K562 (cell line): ENCODE measurements around the gene PLEKHF1. TPM values are rescaled to one million over a fixed set of nuclear protein-coding genes. Genes with fewer than 3 reads are reported as not detected.
A peak's percentile ranks its signal among the peaks of the same experiment; 100 is the strongest.

Experiments
- C11orf30 ChIP-seq: fragments of 450-650 bp; IDR thresholded peaks from 2 replicates; pipeline ENCODE4 v1.6.1; 2016; ENCODE audit warnings: low read depth, mild to moderate bottlenecking
- CBX1 ChIP-seq: sonication (generic); IDR thresholded peaks from 2 replicates; pipeline ENCODE4 v1.6.1; 2016; ENCODE audit warnings: antibody characterized with exemption, low read depth, mild to moderate bottlenecking
- CC2D1A ChIP-seq: fragments of 450-650 bp; IDR thresholded peaks from 2 replicates; pipeline ENCODE4 v1.6.1; 2017; ENCODE audit warnings: mild to moderate bottlenecking
- FOXM1 ChIP-seq, 2 experiments: fragments of 450-650 bp in 1 of 2; sonication (generic) in 1 of 2; formaldehyde crosslinking in 1 of 2; IDR thresholded peaks; 2 replicates each; pipeline versions ENCODE4 v1.6.1 to v1.9.0; 2017 to 2022; ENCODE audit warnings: low read depth in 2 of 2, mild to moderate bottlenecking in 2 of 2, missing genetic modification reagents in 1 of 2, moderate library complexity in 1 of 2
- HDAC2 ChIP-seq: fragments of 450-650 bp; IDR thresholded peaks from 2 replicates; pipeline ENCODE4 v1.6.1; 2016; ENCODE audit warnings: mild to moderate bottlenecking
- MBD2 ChIP-seq: sonication (generic); IDR thresholded peaks from 2 replicates; pipeline ENCODE4 v1.6.1; 2016; ENCODE audit warnings: low read depth, borderline replicate concordance
- NR3C1 ChIP-seq: sonication (generic); formaldehyde crosslinking; IDR thresholded peaks from 2 replicates; pipeline ENCODE4 v1.8.1; 2022; ENCODE audit warnings: missing genetic modification reagents
- PML ChIP-seq: IDR thresholded peaks from 2 replicates; pipeline ENCODE4 v1.6.1; 2012; ENCODE audit warnings: low read length, inconsistent platforms
- POLR2A ChIP-seq: fragments of 450-650 bp; conservative IDR thresholded peaks from 2 replicates; pipeline ENCODE4 v1.6.1; 2016
- PRPF4 ChIP-seq: fragments of 200-400 bp; formaldehyde crosslinking; IDR thresholded peaks from one replicate; pipeline ENCODE4 v1.6.1; 2017; ENCODE audit warnings: low read length, low read depth, mild to moderate bottlenecking; ENCODE audit not compliant: insufficient read depth, poor library complexity, severe bottlenecking
- RAD51 ChIP-seq: fragments of 450-650 bp; IDR thresholded peaks from 2 replicates; pipeline ENCODE4 v1.7.1; 2016; ENCODE audit warnings: low read depth, mild to moderate bottlenecking, borderline replicate concordance
- RBFOX2 ChIP-seq: fragments of 200-400 bp; formaldehyde crosslinking; IDR thresholded peaks from 2 replicates; pipeline ENCODE4 v1.6.1; 2017; ENCODE audit warnings: low read depth, mild to moderate bottlenecking, low read length, moderate library complexity
- SETDB1 ChIP-seq: IDR thresholded peaks from one replicate; pipeline ENCODE4 v1.6.1; 2012; ENCODE audit warnings: low read length, control low read depth, inconsistent platforms
- SMARCB1 ChIP-seq: IDR thresholded peaks from 2 replicates; pipeline ENCODE4 v1.6.1; 2011; ENCODE audit warnings: improper control_type of control experiment, low read depth; ENCODE audit not compliant: insufficient read length
- TAL1 ChIP-seq: fragments of 450-650 bp; IDR thresholded peaks from 2 replicates; pipeline ENCODE4 v1.6.1; 2016; ENCODE audit warnings: mild to moderate bottlenecking
- TOE1 ChIP-seq, 2 experiments: fragments of 450-650 bp in 1 of 2; sonication (generic) in 1 of 2; formaldehyde crosslinking in 1 of 2; IDR thresholded peaks; 2 replicates each; pipeline versions ENCODE4 v1.7.1 to v1.8.0; 2016 to 2022; ENCODE audit warnings: borderline replicate concordance in 2 of 2, mild to moderate bottlenecking in 2 of 2, antibody characterized with exemption in 1 of 2, inconsistent platforms in 1 of 2, low read depth in 1 of 2, missing genetic modification reagents in 1 of 2, moderate library complexity in 1 of 2
- ZNF324 ChIP-seq: fragments of 250-450 bp; sonication (Bioruptor Pico); IDR thresholded peaks from 2 replicates; pipeline ENCODE4 v1.4.0; 2020; ENCODE audit warnings: mild to moderate bottlenecking
- polyA plus RNA-seq, 8 experiments: library from polyadenylated mRNA; depleted of rRNA in 4 of 8; stranded (reverse) in 5 of 8; unstranded in 3 of 8; fragments of >200 nt; fragmentation: Nextera tagmentation in 2 of 8; fragmentation: Illumina TruSeq in 1 of 8; extraction: Ambion mirVana in 2 of 8; extraction: Trizol in 1 of 8; gene quantifications; 2 replicates each; pipeline versions ENCODE4 v1.2.1 to v1.2.3, GENCODE V29; 2011 to 2014; ENCODE audit warnings: inconsistent platforms in 1 of 8, missing spikeins in 1 of 8
- total RNA-seq, 7 experiments: library from RNA; depleted of rRNA in 6 of 7; stranded (reverse); fragments of >200 nt in 6 of 7; fragmentation: Illumina TruSeq in 2 of 7; extraction: Trizol in 2 of 7; gene quantifications; 2 replicates each; pipeline versions ENCODE4 v1.2.1 to v1.2.3, GENCODE V29; 2011 to 2021; ENCODE audit warnings: low replicate concordance in 1 of 7
- TF ChIP-seq, protein P1 (sequence below): fragments of 150-350 bp; IDR thresholded peaks from 2 replicates; pipeline ENCODE4 v1.6.1; 2014; ENCODE audit warnings: low read depth, mild to moderate bottlenecking, low read length, borderline replicate concordance
- TF ChIP-seq, protein P2 (sequence below): sonication (generic); formaldehyde crosslinking; IDR thresholded peaks from 2 replicates; pipeline ENCODE4 v1.8.0; 2023; ENCODE audit warnings: mild to moderate bottlenecking, missing genetic modification reagents
- TF ChIP-seq, protein P3 (sequence below): fragments of 250-450 bp; sonication (Bioruptor Pico); IDR thresholded peaks from 2 replicates; pipeline ENCODE4 v1.8.0; 2021; ENCODE audit warnings: mild to moderate bottlenecking, moderate library complexity
- TF ChIP-seq, protein P4 (sequence below): fragments of 250-450 bp; sonication (Bioruptor Pico); IDR thresholded peaks from 2 replicates; pipeline ENCODE4 v1.8.0; 2021; ENCODE audit warnings: borderline replicate concordance, mild to moderate bottlenecking, moderate library complexity; ENCODE audit not compliant: poor library complexity, severe bottlenecking

Gene PLEKHF1
- total and polyA plus RNA-seq, 9 of the 15 experiments (the other 6 are each of a cell fraction or from before 2014, with no cell fraction given): 0.07 to 13.4 (median 3.9) TPM; not detected in 1

DNA sequence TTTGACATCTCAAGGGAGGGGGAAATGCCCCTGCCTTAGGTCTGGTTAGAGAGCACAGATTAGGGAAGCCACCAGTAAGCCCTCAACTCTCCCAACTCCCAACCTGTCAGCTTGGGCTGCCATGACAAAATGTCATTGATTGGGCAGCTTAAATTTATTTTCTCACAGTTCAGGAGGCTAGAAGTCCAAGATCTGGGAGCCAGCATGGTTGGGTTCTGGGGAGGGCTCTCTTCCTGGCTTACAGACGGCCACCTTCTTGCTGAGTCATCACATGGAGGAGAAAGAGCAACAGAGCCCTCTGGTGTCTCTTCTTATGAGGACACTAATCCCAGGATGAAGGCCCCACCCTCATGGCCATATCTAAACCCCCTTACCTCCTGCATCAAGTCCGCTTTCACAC is 25.6 kb downstream of the PLEKHF1 start (continued):
- TF ChIP-seq CBX1 (0 out of 2 replicates have a peak, but pooled peaks have one; percentile 34), RBFOX2 (no peak), CC2D1A (peak; percentile 93), TOE1 (IDR thresholded peaks at IDR 0.05; ENCODE audit: borderline replicate concordance) (no peak), TOE1 (CRISPR knock-in tag; IDR thresholded peaks at IDR 0.05; ENCODE audit: borderline replicate concordance, low read depth) (no peak), ZNF324 (CRISPR knock-in tag) (no peak), SETDB1 (no peak), RAD51 (no peak; the same call in 1 of the 2 replicates), PML (no peak), C11orf30 (peak; percentile 99), SMARCB1 (no peak), PRPF4 (no peak), POLR2A (no peak), NR3C1 (no peak), MBD2 (no peak), TAL1 (0 out of 2 replicates have a peak, but pooled peaks have one; percentile 8), FOXM1 (IDR thresholded peaks at IDR 0.05; ENCODE audit: low read depth) (no peak), FOXM1 (CRISPR knock-in tag; IDR thresholded peaks at IDR 0.05; ENCODE audit: low read depth) (no peak), HDAC2 (no peak)
- TF ChIP-seq, protein P1, sequence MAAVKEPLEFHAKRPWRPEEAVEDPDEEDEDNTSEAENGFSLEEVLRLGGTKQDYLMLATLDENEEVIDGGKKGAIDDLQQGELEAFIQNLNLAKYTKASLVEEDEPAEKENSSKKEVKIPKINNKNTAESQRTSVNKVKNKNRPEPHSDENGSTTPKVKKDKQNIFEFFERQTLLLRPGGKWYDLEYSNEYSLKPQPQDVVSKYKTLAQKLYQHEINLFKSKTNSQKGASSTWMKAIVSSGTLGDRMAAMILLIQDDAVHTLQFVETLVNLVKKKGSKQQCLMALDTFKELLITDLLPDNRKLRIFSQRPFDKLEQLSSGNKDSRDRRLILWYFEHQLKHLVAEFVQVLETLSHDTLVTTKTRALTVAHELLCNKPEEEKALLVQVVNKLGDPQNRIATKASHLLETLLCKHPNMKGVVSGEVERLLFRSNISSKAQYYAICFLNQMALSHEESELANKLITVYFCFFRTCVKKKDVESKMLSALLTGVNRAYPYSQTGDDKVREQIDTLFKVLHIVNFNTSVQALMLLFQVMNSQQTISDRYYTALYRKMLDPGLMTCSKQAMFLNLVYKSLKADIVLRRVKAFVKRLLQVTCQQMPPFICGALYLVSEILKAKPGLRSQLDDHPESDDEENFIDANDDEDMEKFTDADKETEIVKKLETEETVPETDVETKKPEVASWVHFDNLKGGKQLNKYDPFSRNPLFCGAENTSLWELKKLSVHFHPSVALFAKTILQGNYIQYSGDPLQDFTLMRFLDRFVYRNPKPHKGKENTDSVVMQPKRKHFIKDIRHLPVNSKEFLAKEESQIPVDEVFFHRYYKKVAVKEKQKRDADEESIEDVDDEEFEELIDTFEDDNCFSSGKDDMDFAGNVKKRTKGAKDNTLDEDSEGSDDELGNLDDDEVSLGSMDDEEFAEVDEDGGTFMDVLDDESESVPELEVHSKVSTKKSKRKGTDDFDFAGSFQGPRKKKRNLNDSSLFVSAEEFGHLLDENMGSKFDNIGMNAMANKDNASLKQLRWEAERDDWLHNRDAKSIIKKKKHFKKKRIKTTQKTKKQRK: no peak
- TF ChIP-seq, protein P2, sequence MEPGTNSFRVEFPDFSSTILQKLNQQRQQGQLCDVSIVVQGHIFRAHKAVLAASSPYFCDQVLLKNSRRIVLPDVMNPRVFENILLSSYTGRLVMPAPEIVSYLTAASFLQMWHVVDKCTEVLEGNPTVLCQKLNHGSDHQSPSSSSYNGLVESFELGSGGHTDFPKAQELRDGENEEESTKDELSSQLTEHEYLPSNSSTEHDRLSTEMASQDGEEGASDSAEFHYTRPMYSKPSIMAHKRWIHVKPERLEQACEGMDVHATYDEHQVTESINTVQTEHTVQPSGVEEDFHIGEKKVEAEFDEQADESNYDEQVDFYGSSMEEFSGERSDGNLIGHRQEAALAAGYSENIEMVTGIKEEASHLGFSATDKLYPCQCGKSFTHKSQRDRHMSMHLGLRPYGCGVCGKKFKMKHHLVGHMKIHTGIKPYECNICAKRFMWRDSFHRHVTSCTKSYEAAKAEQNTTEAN (CRISPR knock-in tag): no peak
- TF ChIP-seq, protein P3, sequence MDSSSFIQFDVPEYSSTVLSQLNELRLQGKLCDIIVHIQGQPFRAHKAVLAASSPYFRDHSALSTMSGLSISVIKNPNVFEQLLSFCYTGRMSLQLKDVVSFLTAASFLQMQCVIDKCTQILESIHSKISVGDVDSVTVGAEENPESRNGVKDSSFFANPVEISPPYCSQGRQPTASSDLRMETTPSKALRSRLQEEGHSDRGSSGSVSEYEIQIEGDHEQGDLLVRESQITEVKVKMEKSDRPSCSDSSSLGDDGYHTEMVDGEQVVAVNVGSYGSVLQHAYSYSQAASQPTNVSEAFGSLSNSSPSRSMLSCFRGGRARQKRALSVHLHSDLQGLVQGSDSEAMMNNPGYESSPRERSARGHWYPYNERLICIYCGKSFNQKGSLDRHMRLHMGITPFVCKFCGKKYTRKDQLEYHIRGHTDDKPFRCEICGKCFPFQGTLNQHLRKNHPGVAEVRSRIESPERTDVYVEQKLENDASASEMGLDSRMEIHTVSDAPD (CRISPR knock-in tag): no peak
- TF ChIP-seq, protein P4, sequence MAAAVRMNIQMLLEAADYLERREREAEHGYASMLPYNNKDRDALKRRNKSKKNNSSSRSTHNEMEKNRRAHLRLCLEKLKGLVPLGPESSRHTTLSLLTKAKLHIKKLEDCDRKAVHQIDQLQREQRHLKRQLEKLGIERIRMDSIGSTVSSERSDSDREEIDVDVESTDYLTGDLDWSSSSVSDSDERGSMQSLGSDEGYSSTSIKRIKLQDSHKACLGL: no peak
